GM18870 (cell line): Measurements from ENCODE around the gene VWA8.
"Not testable (repeated sequence)": the region's sequence is repeated elsewhere in the genome, so short reads cannot be mapped to it uniquely, and the experiment has no call there.

Experiments
- ATAC-seq: cut with Tn5 transposase; IDR thresholded peaks from one replicate; pipeline ENCODE4 v1.9.1; 2021; ENCODE audit warnings: moderate library complexity; ENCODE audit not compliant: unreplicated experiment

Gene VWA8

DNA sequence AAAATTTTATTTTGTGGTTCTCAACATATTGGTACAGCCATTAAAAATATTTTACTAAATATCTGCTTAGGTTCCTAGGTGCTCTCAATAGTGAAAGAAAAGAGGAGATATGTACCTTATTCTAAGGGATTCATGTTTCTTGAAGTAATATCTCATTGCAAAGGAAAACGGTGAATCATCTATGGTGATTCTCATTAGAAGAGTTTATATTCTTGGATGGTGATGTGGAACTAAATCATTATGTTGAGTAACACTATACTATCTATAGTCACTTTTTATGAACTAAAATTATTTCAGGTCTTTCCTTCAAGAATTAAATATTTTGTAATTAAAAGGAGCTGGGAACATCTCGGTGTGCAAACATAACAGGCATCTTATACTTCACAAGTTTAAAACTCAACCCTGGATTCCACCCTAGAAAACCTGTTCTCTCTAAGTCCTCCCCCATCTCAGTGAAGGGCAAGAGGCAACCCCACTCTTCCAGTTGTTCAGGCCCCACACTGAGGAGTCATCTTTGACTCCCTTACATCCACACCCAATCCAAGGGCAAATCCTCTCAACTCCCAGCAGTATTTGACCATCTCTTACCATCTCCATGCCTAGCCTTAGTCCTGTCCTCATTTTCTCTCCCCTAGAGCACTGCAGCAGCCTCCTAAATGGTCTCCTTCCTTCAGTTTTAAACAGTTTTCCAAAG is 363.4 kb downstream of the VWA8 start:
- no peak for ATAC-seq

DNA sequence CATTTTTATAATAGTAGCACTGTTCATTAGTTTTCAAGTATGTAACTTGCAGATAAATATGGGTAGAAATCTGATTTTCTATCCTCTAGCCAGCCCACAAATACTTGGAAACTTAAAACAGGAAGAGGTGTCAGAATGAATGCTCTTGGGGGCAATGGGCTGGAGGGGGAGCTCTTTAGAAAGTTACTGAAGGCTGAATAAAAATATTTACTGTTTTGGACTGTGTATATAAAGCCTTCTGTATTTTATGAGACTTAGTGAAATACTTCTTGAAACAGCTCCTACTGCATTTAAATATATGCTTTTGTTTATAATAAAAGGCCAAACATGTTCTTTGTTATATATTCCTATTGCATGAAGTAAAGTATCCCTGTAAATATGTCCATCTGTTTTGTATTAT is 364.7 kb downstream of the VWA8 start:
- no peak for ATAC-seq

DNA sequence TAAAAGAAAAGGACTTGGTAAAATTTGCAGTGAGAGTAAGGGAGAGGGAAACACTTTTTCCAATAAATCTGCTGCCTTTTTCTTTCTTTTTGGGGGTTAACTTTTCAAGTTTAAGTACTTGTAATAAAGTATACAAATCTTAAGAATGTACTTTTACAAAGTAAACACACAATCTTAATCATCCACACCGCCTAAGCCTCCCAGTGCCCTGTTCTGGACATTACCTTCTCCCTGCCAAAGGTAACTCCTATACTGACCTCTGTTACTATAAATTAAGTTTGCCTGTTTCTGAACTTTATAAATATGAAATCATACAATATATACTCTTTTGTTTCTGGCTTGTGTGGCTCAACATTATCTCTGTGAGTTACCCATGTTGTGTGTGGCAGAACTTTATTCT is 365.6 kb downstream of the VWA8 start:
- no peak for ATAC-seq

DNA sequence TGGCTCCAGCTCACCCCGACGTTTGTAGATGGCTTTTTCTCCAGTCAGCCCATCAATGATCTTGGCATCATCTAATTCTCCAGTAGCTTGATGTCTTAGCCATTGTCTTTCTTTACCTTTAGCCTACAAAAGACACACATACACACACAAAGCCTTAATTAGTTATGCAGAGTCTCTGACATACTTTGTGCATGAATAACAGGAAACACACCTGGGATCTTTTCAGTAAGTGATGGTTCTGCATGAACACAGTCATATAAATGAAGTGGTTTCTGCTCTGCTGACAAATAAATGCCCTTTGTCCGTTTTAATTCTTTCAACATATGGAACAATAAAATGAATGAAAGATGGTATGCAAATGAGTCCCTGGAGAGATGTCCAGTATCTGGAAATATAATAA is 370.3 kb downstream of the VWA8 start:
- ATAC-seq, result no peak

DNA sequence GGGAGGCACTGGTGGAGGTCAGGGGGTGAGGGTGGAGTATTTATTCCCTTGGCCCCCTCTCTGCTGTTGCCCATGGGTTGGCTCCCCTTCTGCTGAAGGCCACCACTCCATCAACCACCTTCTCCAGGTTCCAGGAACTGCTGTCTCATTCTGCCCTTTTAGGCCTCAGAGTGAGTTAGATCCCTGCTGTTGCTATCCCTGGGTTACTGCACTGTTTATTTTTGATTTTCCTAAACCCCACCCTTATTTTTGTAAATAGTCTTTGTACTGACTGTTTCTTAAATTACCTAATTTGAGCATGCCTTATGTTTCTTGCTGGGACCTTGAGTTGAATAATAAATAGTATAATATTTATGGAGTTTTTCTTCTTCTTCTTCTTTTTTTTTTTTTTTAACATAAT is 370.8 kb downstream of the VWA8 start:
- no peak for ATAC-seq

DNA sequence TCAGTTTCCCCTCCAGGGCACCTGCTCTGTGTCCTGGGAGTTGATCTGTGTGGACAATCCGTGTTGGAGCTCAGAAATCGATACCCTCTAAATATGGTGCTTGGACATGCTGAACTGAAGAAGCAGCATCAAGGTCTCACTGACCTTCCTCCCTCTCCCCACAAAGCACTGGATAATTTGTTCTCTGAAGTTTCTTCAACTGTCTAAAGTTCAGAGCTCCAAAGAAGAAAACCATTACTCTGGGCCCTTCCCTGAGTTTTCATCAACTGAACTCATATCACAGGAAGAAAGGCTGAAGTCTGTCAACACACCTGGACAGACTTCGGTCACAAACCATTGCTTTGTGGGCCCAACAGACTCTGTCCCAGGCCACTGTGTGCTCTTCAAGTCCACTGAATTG is 371.5 kb downstream of the VWA8 start:
- ATAC-seq, result no peak

DNA sequence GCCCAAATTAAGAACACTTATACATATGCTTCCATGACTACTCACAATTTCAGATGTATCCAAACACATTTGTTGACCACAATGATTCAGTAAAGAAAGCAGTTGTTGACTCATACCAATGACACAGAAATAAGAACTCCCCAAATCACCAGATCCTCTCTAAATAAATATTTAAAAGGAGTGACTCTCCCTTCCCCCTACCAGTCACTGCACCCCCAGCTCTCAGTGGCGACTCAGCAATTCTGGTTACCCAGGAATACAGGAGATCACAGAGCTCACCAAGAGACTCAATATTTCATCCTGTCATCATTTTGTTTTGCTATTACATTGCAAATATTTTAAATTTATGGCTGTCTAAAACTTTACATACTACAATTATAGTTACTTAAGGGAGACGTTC is 372.0 kb downstream of the VWA8 start:
- ATAC-seq, result no peak

DNA sequence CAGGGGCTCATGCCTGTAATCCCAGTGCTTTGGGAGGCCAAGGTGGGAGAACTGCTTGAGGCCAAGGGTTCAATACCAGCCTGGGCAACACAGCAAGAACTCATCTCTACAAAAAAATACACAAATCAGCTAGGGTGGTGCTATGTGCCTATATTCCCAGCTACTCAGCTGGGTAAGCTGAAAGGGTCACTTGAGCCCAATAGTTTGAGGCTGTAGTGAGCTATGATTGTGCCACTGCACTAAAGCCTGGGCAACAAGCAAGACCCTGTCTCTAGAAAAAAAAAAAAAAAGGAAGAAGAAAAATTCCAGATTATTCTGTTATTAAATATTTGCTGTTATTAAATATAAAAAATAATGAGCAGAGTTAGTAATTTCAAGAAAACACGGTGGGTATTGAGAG is 372.5 kb downstream of the VWA8 start:
- no peak for ATAC-seq

DNA sequence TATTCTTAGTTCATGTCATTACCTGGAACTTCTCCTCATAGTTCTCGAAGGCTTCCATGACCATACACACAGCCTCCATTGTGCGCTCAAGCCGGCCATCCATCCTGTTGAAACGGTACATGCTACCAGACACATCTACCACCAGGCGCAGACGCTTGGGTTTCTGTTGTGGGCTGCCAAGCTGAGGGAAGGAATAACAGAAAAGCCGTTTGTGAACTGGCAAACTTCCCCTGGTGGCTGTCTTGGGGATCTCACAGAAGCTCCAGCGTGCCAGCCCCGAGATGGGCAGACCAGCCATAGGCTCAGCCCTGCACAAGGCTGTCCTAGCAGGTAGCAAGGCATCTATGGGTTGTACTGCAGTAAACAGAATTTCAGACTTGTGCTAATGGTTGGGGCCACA is 373.4 kb downstream of the VWA8 start:
- no peak for ATAC-seq

DNA sequence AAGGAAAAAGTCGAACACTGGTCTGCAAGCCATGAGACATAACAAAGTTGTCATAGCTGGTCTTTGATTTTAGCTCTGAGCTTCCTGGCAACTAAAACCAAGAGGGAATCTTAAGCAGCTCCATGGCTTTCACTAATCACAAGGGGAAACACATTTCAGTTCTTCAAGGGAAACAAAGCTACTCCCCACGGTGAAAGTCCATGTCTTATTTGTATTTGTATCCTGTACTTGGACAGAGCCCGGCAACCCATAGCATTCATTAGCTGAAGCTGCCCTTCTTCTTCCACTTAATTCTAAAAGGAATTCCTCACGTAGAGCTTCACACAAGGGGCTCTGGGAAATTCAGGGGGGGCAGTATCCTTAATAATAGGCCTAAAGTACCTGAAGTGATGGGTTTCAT is 374.7 kb downstream of the VWA8 start:
- ATAC-seq, result no peak

DNA sequence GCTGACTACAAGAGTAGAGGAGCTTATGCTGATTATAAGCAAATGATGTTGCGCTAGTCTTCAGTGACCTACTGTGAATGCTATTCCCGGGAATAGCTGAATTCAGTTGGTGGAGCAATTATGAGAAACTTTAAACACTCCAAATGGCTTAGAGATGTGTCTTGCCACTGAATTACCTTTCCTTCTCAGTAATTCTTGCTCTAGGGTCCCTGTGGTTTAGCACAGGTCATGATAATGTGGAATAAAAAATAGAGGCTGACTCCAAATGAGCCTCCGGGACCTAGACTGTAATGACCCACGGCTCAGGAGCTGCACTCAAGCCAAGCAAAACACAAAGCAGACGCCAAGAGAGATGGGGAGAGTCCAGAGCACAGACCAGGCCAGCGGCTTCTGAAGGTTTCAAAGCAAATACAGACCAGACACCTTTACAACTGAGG is 378.9 kb downstream of the VWA8 start:
- ATAC-seq, result no peak

DNA sequence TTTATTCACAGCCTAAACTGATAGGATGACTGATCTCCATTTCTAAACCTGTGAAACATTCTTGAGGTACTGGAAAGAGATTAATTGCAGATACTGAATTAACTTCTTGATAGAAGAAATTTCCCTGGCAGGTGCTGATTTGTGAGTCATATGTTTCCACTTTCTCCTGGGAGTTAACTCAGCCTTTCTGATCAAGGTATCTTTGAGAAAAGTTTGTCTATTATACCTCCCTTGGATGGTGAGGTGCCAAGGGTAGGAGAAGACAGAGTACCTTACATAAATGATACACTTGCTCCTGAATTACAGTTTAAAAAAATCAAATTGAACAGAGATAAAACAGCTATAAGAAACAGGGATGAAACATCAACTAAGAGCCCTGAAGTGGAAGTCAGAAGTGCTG is 380.6 kb downstream of the VWA8 start:
- ATAC-seq, result no peak

DNA sequence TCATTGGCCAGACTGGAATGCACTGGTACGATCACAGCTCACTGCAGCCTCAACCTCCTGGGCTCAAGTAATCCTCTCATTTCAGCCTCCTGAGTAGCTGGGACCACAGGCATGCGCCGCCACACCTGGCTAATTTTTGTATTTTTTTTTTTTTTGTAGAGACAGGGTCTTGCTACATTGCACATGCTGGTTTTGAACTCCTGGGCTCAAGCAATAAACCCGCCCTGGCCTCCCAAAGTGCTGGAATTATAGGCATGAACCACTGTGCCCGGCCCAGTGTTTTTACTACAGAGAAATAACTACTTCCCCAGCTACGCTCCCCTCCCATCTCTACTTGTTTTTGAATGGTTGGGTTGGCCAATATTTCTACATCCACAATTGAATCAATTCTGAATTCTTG is 381.0 kb downstream of the VWA8 start:
- ATAC-seq, result no peak

DNA sequence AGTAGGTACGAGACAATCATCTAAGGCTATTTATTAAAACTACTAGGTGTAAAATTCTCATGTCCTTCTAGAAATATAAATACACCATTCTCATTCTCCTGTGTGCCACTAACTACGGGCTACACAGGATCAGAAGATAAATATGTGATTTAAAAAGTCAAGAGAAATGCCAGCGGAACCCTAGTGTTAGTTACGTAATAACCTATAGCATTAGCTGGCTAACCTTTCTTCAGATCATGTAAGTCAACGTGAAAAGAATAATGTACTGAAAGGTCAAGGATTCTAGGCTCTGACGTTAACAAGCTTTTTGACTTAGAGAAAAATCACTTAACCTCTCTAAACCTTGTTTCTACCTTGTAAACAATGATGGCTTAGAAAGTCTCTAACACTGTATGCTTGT is 381.7 kb downstream of the VWA8 start:
- ATAC-seq, result no peak

DNA sequence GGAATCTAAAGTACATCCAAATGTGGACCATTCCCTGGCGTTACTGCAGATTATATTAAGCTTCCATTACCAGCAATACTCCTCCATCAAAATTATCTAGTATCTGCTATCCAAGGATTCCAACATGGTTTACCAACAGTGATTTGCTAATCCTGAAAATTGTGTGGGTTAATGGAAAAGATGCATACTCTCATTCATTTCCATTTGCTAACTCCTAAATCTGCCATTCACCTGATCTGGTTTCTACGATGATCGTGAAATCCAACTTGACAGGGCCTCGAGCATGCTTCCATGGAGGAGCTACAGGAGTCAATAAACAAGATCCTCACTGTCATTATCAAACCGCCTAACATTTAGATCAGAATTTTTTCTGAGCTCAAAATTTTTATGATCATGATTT is 382.5 kb downstream of the VWA8 start:
- no peak for ATAC-seq

DNA sequence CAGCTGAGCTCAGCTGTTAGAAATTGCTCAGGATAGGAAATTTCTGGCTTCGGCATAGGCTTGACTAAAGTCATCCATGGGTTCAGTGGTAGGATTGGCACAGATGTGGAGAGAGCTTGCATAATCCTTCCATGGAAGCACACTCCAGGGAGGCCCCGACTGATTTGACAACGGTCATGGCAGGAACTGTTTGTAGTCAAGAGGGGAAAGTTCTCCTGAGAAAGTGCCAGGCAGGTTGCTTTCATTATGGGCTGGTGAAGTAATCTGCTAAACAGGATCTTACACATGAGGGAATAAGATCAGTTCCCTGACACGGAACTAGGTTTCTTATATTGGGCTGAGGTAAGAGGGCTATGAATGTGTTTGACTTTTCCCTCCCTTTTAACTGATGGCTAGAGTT is 383.5 kb downstream of the VWA8 start:
- ATAC-seq, result no peak

DNA sequence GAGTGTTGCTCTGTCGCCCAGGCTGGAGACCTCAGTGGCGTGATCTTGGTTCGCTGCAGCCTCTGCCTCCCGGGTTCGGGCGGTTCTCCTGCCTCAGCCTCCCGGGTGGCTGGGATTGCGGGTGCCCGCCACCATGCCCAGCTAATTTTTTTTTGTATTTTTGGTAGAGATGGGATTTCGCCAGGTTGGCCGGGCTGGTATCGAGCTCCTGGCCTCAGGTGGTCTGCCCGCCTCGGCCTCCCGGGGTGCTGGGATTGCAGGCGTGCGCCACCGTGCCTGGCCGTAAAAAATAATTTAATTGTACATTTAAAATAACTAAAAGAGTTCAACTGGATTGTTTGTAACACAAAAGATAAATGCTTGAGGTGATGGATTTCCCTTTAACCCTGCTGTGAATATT is 387.3 kb downstream of the VWA8 start:
- ATAC-seq, result not testable (repeated sequence)

DNA sequence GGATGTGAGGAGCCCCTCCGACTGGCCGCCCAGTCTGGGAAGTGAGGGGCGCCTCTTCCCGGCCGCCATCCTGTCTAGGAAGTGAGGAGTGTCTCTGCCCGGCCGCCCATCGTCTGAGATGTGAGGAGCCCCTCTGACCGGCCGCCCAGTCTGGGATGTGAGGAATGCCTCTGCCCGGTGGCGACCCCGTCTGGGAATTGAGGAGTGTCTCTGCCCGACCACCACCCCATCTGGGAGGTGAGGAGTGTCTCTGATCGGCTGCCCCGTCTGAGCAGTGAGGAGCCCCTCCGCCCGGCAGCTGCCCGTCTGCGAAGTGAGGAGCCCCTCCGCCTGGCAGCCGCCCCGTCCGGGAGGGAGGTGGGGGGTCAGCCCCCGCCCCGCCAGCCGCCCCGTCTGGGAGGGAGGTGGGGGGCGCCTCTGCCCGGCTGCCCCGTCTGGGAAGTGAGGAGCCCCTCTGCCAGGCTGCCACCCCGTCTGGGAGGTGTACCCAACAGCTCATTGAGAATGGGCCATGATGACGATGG is 389.0 kb downstream of the VWA8 start:
- not testable (repeated sequence) for ATAC-seq

DNA sequence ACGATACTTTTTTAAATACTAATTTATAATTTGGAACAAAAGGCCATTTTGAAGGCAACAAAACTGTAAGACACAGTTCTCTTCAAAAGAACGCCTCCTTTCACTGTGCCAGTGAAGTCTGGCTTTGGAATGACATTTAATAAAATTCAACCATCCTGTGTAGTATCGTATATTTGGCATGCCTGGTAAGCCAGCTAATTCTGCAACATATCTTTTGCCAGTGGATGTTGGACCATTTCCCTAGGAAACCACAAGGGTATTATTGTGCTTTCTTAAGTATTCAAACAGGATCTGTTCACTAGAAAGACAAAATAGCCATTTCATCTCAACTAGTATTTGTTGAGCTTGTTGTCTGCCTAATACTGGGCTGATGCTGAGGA is 391.9 kb downstream of the VWA8 start:
- ATAC-seq, result no peak

DNA sequence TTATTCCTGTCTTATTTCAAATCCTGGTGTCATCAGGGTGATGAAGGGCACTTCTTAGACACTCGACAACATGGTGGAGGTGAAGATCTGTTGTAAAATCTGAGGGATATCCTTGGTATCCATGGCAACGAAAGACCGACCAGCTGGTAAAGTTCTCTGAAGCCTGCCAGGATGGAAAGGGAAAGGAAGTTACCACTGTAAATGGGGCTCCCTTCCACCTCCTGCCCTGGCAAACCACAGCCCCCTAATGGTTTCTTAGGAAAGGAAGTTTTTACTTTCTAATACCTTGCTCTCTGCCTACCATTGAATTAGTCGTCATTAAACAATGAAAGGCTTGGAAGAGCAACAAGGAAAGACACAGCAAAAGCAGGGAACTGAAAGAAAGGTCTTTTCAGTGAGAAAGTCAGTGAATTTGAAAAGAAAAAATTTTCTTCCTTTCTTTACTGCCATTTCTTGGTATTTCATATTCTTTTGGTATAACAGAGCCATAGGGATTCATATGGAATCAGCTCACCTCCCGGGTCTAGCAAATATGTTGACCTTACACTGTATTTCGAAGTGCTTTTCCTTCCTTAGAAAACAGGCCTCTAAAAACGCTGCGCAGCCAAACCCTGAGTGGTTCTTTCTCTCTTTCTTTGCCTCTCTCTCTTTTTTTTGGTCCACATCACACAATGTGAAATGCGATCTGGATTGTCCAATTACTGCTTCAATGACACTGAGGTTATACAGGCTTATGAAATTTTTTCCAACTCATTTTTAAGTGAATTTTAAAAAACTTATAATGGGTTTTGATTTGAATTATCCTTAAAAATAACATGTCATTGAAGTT is 392.6 kb downstream of the VWA8 start:
- ATAC-seq, result no peak

DNA sequence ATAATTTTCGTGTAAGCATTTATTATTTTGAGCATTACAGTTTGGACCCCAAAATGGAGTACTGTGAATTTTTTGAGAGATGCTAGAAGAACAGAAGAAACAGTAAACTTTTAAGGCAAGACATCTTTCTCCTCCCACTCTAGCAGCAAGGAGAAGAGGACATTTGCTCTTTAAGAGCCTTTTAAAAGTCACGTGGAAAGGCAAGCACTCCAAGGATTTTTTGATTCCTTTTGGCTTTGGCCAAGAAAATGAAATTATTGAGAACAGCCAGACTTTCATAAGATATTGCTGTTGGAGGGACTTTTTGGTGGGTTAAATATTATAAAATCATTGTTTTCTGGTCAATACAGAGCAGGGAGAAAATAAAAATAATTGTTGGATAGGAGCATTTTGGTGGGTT is 393.5 kb downstream of the VWA8 start:
- no peak for ATAC-seq

DNA sequence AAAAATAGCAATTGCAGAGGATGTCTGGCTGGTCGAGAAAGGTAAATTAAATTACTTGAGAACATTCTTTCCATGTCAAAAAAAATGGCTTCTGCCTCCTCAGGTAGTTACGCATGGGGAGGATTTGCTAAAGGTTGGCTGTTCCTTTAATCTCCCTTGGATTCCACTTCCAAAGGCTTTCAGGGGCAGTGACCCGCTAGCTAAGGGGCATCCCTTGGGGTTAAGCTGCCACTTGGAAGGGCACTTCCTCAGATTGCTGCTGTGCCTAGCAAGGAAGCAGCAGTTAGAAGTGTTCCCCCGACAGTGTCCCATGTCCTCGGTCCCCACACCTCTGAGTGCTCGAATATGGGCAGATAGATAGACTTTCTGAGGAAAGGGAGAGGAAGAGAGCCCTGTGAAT is 395.1 kb downstream of the VWA8 start:
- no peak for ATAC-seq
